Left renal pelvis (tissue), 4 donors: ENCODE results near the gene MPHOSPH10. TPM values are rescaled to one million over a fixed set of nuclear protein-coding genes. Genes with fewer than 3 reads are reported as not detected.
"Not testable (repeated sequence)": the region's sequence is repeated elsewhere in the genome, so short reads cannot be mapped to it uniquely, and the experiment has no call there.

Experiments used
- DNase-seq, 4 donors: peaks; one replicate each; pipeline ENCODE4 v3.0.0-alpha.2; 2013; ENCODE audit warnings: low read depth in 4 of 4, low spot score in 3 of 4
- polyA plus RNA-seq, 4 donors: library from polyadenylated mRNA; unstranded; fragments of 120-200 nt; gene quantifications; one replicate each; pipeline ENCODE4 v1.2.1, GENCODE V29; 2013; ENCODE audit not compliant: insufficient read length in 4 of 4

Gene MPHOSPH10
- polyA plus RNA-seq, 4 donors, result 42.6 to 55.5 (median 46.5) TPM

GRCh38 chr2:71121479-71121878 is 9.0 kb upstream of the MPHOSPH10 start:
- no peak for DNase-seq

DNA sequence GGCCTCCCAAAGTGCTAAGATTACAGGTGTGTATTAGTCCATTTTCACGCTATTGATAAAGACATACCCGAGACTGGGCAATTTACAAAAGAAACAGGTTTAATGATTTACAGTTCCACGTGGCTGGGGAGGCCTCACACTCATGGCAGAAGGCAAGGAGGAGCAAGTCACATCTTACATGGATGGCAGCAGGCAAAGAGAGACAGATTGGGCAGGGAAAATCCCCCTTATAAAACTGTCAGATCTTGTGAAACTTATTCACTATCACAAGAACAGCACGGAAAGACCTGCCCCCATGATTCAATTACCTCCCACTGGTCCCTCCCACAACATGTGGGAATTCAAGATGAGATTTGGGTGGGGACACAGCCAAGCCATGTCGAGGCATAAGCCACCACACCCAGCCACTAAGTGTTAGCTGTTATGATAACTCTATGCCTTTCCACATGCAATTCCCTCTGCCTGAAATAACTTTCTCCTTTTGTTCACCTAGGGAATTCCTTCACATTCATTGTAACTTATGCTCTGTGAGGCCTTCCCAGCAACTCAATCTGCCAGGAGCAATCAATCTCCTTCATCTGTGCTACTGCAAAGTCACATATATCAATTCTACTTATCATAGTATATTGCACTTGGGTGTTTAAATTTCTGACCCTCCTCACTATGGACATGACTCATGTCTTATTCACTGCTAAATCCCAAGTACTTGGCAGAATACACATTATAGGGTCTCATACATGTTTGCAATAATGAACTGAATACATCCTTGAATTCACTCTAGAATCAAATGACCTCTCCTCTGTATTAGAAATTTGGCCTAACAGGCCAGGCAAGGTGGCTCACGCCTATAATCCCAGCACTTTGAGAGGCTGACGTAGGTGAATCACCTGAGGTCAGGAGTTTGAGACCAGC is 7.8 kb upstream of the MPHOSPH10 start:
- no peak for DNase-seq

DNA sequence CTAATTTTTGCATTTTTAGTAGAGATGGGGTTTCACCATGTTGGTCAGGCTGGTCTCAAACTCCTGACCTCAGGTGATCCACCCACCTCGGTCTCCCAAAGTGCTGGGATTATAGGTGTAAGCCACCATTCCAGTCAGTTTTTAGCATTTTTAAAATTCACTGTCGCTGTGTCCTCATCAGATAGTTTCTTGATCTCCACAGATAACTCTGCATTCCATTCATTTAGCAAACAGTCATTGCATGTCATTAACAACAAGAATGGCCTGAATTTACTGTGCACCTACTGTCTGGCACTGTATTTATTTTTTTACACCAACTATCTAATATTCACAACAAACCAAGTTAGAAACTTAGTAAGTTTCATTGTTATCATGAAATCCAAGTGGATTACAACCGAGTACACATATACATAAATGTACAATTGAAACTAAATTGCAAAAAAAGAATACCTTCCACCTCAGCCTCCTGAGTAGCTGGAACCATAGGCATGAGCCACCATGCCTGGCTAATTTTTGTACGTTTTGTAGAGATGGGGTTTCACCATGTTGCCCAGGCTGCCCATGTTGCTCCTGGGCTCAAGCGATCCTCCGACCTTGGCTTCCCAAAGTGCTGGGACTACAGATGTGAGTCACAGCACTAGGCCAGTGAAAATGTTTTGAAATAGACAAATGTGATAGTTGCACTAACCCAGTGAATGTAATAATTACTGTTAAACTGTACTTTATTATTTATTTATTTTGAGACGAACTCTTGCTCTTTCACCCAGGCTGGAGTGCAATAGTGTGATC is 4.7 kb upstream of the MPHOSPH10 start:
- no peak for DNase-seq

GRCh38 chr2:71126957-71127356 is 3.5 kb upstream of the MPHOSPH10 start:
- no peak for DNase-seq

DNA sequence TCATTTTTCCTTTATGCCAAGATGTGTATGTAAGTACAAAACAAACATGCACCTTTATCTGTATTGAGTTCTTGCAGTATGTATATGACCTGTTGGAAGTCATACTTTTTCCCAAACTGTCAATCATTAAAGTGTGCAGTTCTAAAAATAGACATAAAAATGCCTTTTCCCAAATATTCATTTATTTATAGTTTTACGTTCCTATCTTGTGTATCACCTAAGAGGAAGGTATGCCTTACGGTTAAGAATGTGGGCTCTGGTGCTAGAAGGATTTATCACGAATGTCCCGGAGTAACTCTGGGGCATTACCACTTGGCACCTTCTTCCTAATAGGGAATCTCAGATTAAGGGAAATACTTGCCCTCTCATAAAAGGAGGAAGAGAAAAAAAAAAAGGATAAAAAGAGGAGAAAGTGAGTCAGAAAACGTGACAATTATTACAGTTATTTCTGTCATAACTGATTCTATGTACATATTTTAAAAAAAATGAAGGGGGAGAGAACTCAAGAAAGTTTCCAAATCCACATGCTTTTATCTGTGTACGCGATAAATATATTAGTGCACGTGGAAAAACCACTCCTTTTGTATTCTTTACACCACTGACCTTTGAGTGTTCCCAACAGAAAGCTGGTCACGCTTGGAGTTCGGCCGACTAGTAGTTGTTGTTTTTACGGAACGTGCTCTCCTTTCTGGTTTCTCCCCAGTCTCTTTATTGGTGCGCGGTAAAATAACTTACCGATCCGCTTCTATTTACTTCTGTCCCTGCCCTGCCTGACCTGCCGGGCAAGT is 1.1 kb upstream of the MPHOSPH10 start:
- peak in 3 of 4 donors; percentile 1 to 16 (median 11) for DNase-seq

DNA sequence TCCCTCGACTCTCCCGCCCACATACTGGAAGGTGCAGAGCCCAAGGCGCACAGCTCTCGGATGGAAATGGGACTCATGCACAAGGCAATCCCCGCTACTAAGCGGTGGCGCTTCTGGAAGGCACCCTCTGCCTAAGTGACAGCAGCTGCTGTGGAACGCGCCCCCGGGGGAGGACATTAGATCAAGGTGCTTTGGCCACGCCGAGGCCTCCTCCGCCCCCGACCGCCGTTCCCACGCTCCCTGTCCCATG is 607 bp upstream of the MPHOSPH10 start:
- peak in 1 of 4 donors; percentile 67 for DNase-seq

GRCh38 chr2:71130905-71131244 is 441 bp downstream of the MPHOSPH10 start:
- DNase-seq, result peak in 1 of 4 donors; percentile 4

DNA sequence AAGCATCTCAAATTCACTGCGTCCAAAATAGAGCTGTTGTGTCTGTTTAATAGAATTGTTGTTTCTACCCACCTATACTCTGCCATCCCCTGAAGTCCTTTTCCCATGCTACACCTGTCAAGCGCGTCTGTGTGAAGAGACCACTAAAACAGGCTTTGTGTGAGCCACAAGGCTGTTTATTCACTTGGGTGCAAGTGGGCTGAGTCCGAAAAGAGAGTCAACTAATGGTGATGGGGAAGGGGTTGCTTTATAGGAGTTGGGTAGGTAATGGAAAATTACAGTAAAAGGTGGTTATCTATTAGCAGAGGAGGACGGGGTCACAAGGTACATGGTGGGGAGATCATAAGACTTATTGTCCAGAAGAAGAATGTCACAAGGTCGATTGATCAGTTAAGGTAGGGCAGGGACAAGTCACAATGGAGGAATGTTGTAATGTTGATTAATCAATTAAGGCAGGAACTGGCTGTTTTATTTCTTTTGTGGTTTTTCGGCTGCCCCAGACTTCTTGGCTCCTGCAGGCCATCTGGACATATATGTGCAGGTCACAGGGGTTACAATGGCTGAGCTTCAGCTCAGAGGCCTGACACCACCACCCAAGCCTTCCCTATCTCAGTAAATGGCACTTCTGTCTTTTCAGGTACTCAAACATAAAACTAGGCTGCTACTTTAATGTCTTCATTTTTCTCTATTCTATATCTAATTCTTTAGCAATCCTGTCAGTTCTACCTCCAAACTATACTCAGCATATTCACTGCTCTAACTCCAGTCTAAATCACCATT is 1.1 kb downstream of the MPHOSPH10 start:
- DNase-seq, result not testable (repeated sequence)

GRCh38 chr2:71133603-71134002 is 3.2 kb downstream of the MPHOSPH10 start:
- no peak for DNase-seq

GRCh38 chr2:71136174-71136573 is 5.7 kb downstream of the MPHOSPH10 start:
- DNase-seq, result no peak

- DNase-seq, result no peak
Measured at GRCh38 chr2:71143782-71144181, 13.3 kb downstream of the MPHOSPH10 start.

GRCh38 chr2:71148506-71149063 is 18.2 kb downstream of the MPHOSPH10 start:
- DNase-seq, result no peak

DNA sequence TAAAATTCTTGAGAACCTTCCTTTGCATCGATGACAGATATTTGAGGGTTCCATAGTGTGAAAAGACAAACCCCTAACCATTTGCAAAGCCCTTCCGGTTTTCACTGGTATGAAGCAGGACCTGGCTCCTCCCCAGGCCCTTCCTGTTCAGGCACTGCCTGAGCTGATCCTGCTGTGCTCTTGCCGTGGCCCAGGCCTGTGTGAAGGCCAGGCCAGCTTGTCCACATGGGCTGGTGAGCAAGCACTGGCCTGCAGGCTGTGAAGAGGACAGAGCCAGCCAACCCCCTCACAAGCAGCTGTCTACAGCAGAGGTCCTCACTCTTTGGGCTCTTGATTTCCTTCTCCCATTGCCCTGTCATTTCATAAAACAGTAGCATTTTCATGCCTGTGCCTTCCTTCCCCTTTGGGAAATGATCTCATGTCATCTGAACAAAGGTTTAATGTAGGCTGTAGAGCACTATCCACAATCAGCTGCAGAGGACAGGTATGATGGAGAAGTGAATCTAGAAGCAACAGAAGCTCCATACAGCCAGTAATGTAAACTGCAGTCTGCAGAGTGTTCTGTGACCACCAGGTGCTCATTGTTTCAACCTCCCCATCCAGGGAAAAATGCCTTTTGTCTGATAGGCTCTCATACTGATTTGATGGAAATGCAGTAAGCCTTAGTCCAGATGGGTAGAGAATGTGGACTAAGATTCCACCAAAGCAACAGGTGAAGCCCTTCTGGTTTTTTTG is 19.8 kb downstream of the MPHOSPH10 start:
- DNase-seq, result no peak

- DNase-seq, result no peak
Measured at GRCh38 chr2:71151620-71152019, 21.2 kb downstream of the MPHOSPH10 start.

GRCh38 chr2:71153585-71154224 is 23.3 kb downstream of the MPHOSPH10 start:
- no peak for DNase-seq

DNA sequence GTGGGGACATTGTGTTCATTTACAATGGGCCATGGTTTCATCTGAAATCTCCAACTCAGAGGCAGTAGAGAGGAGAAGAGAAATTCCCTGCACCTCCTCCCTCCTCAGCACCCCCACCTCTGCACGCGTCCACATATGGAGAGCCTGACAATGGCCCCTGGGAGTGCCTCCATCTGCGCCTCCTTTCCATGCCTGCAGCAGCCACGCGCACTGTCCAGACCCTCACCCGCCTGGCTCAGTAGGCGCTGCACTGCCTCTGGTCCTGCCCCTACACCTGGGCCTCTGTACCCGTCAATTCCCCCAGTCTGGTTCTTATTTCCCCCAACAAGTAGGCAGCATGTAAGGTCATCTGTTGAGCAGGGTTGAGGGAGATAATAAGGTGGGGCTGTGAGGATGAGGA is 23.8 kb downstream of the MPHOSPH10 start:
- DNase-seq, result no peak

- DNase-seq, result no peak
Measured at GRCh38 chr2:71154798-71155197, 24.4 kb downstream of the MPHOSPH10 start.

DNA sequence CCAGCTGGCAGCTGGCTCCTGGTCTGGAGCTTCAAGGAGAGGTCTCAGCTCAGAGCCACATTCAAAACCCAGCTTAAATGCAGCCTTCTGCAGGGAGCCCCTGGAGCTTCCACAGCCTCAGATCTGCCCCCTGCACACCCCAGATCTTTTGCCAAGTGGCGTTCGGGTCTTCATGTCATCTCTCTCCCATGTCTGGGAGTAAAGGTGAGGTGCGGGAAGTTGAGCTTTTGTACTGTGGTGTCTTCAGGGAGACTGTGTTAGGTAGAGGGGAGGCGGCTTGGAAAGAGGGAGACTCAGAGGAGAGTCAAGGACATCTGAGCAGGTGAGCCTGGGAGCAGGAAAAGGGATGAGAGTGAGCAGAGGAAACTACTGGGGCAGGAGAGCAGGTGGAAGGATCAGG is 25.4 kb downstream of the MPHOSPH10 start:
- DNase-seq, result no peak

- peak; percentile 25 to 58 (median 37) for DNase-seq
Measured at GRCh38 chr2:71156573-71156972, 26.1 kb downstream of the MPHOSPH10 start.
